Liver (tissue), 9 donors: ENCODE data around the gene SRC. TPM values are rescaled to one million over a fixed set of nuclear protein-coding genes. Genes with fewer than 3 reads are reported as not detected.

ENCODE experiments used
- DNase-seq: peaks from one replicate; pipeline ENCODE4 v3.0.0-alpha.2; 2017; ENCODE audit warnings: low spot score
- H3K27ac ChIP-seq, 2 donors: one replicate each; pipeline ENCODE4 v1.7.0; 2013; ENCODE audit warnings: inconsistent platforms in 2 of 2, low read length in 2 of 2, control low read depth in 1 of 2, low read depth in 1 of 2, mild to moderate bottlenecking in 1 of 2
- H3K27me3 ChIP-seq, 4 donors: one replicate each; pipeline versions ENCODE4 v1.6.1 to v1.7.0; 2013; ENCODE audit warnings: low read length in 3 of 4, inconsistent platforms in 1 of 4, mild to moderate bottlenecking in 1 of 4, moderate library complexity in 1 of 4; ENCODE audit not compliant: control insufficient read depth in 4 of 4, insufficient read depth in 4 of 4
- H3K36me3 ChIP-seq, 4 donors: one replicate each; pipeline versions ENCODE4 v1.6.1 to v1.7.0; 2013; ENCODE audit warnings: low read length in 3 of 4, mild to moderate bottlenecking in 3 of 4, low read depth in 1 of 4, moderate library complexity in 1 of 4; ENCODE audit not compliant: control insufficient read depth in 4 of 4, insufficient read depth in 3 of 4
- H3K4me1 ChIP-seq, 4 donors: one replicate each; pipeline versions ENCODE4 v1.6.1 to v1.7.0; 2013; ENCODE audit warnings: low read length in 3 of 4, mild to moderate bottlenecking in 3 of 4, moderate library complexity in 1 of 4; ENCODE audit not compliant: control insufficient read depth in 4 of 4, insufficient read depth in 4 of 4
- H3K4me3 ChIP-seq, 3 donors: one replicate each; pipeline versions ENCODE4 v1.6.1 to v1.7.0; 2013; ENCODE audit warnings: low read length in 3 of 3, control low read depth in 1 of 3, low read depth in 1 of 3, mild to moderate bottlenecking in 1 of 3
- H3K9ac ChIP-seq, 2 donors: one replicate each; pipeline ENCODE4 v1.7.0; 2013; ENCODE audit warnings: low read length in 2 of 2, mild to moderate bottlenecking in 2 of 2, moderate library complexity in 2 of 2, control low read depth in 1 of 2, low read depth in 1 of 2
- H3K9me3 ChIP-seq, 4 donors: one replicate each; pipeline versions ENCODE4 v1.6.1 to v1.7.0; 2013; ENCODE audit warnings: low read length in 3 of 4; ENCODE audit not compliant: control insufficient read depth in 4 of 4
- ATF3 ChIP-seq: IDR thresholded peaks from 2 replicates; pipeline ENCODE4 v1.6.1; 2016; ENCODE audit warnings: antibody characterized with exemption
- CTCF ChIP-seq: fragments of 150-350 bp; IDR thresholded peaks from 2 replicates; pipeline ENCODE4 v1.5.1; 2017; ENCODE audit warnings: improper control_type of control experiment, low read depth, low read length; ENCODE audit not compliant: missing input control
- FOXA2 ChIP-seq: IDR thresholded peaks from 2 replicates; pipeline ENCODE4 v1.6.1; 2016; ENCODE audit warnings: antibody characterized with exemption
- GABPA ChIP-seq, 2 donors: IDR thresholded peaks in 1 of 2; conservative IDR thresholded peaks in 1 of 2; 2 replicates each; pipeline ENCODE4 v1.6.1; 2016; ENCODE audit warnings: antibody characterized with exemption in 2 of 2, mild to moderate bottlenecking in 1 of 2, moderate library complexity in 1 of 2
- HNF4G ChIP-seq: IDR thresholded peaks from 2 replicates; pipeline ENCODE4 v1.6.1; 2016; ENCODE audit warnings: antibody characterized with exemption
- NR2F2 ChIP-seq: IDR thresholded peaks from 2 replicates; pipeline ENCODE4 v1.6.1; 2016; ENCODE audit warnings: antibody characterized with exemption
- RAD21 ChIP-seq, 2 donors: IDR thresholded peaks; 2 replicates each; pipeline ENCODE4 v1.6.1; 2016; ENCODE audit warnings: antibody characterized with exemption in 2 of 2, mild to moderate bottlenecking in 2 of 2
- REST ChIP-seq: IDR thresholded peaks from 2 replicates; pipeline ENCODE4 v1.6.1; 2016; ENCODE audit warnings: antibody characterized with exemption, mild to moderate bottlenecking
- RXRA ChIP-seq, 2 donors: IDR thresholded peaks; 2 replicates each; pipeline ENCODE4 v1.6.1; 2017 to 2018; ENCODE audit warnings: antibody characterized with exemption in 2 of 2, mild to moderate bottlenecking in 1 of 2
- TAF1 ChIP-seq: conservative IDR thresholded peaks from 2 replicates; pipeline ENCODE4 v1.6.1; 2016; ENCODE audit warnings: antibody characterized with exemption, mild to moderate bottlenecking
- YY1 ChIP-seq: IDR thresholded peaks from 2 replicates; pipeline ENCODE4 v1.6.1; 2016; ENCODE audit warnings: antibody characterized with exemption, mild to moderate bottlenecking
- WGBS: extraction: QIAGEN DNeasy Blood & Tissue Kit; methylation state at CpG from one replicate; pipeline ENCODE4 v1.1.7; 2013; 5-methylcytosine and 5-hydroxymethylcytosine counted together
- polyA plus RNA-seq, 2 donors: library from polyadenylated mRNA; stranded (reverse) in 1 of 2; unstranded in 1 of 2; fragments of 200-250 nt in 1 of 2; fragments of >200 nt in 1 of 2; fragmentation: Nextera tagmentation in 1 of 2; extraction: Ambion mirVana in 1 of 2; gene quantifications; one replicate each; pipeline versions ENCODE4 v1.2.1 to v1.2.3, GENCODE V29; 2013 to 2015
- total RNA-seq, 2 donors: library from RNA; depleted of rRNA; stranded (reverse); fragments of >200 nt; gene quantifications; one replicate each; pipeline ENCODE4 v1.2.3, GENCODE V29; 2014
- donor health status: healthy.
- donor health status: healthy.
- donor health status: healthy.
- donor health status: healthy.
- donor health status: healthy.

Gene SRC
- total and polyA plus RNA-seq, 4 donors: 3.3 to 21.2 (median 5.4) TPM

GRCh38 chr20:37334450-37334849 lies 11.5 kb upstream of the SRC start:
- Histone ChIP-seq H3K4me3 (no peak overlapping the region), H3K9me3 (no peaks in the 10 kb centered on the region), H3K9ac (no peak overlapping the region), H3K27me3 (no peaks in the 10 kb centered on the region), H3K27ac (no peak overlapping the region), H3K4me1 (peaks cover 0 to 4% (median 0%) of the 10 kb centered on the region in 4 donors), H3K36me3 (no peaks in the 10 kb centered on the region)
- no peak for TF ChIP-seq CTCF
- TF ChIP-seq HNF4G: no peak
- no peak for TF ChIP-seq ATF3
- DNase-seq: no peak
- WGBS: 99% methylated on average over 2 of the region's 2 CpGs

- TF ChIP-seq ATF3 (no peak), RXRA (IDR thresholded peaks at IDR 0.05) (no peak), TAF1 (no peak), REST (no peak), FOXA2 (no peak), RAD21 (IDR thresholded peaks at IDR 0.05) (no peak), GABPA (IDR thresholded peaks at IDR 0.05 in 1 of 2, conservative IDR thresholded peaks at IDR 0.05 in 1 of 2) (no peak), NR2F2 (no peak), YY1 (no peak)
- Histone ChIP-seq H3K27me3 (no peaks in the 10 kb centered on the region), H3K27ac (no peak overlapping the region), H3K36me3 (no peaks in the 10 kb centered on the region), H3K9me3 (no peaks in the 10 kb centered on the region), H3K4me1 (peaks cover 0 to 4% (median 0%) of the 10 kb centered on the region in 4 donors), H3K9ac (no peak overlapping the region), H3K4me3 (no peak overlapping the region)
- DNase-seq: no peak
- WGBS: 69% methylated on average over 15 of the region's 15 CpGs
These were observed 10.1 kb upstream of the SRC start for GRCh38 chr20:37335642-37336368.
